CD8-positive, alpha-beta memory T cell (primary cell): ENCODE results near the gene FEM1B. TPM values are rescaled to one million over a fixed set of nuclear protein-coding genes. Genes with fewer than 3 reads are reported as not detected.

Source experiments
- CTCF ChIA-PET: fragments of 350-600 bp; sonication (Branson Sonifier 250); formaldehyde crosslinking; loops from one replicate; lab custom pipeline; 2021; ENCODE audit warnings: antibody characterized with exemption; lab: Charles Lee
- POLR2A ChIA-PET: fragments of 350-600 bp; sonication (Branson Sonifier 250); formaldehyde crosslinking; loops from one replicate; lab custom pipeline; 2021; ENCODE audit warnings: antibody characterized with exemption; lab: Charles Lee
- DNase-seq, 5 donors: peaks; one replicate each; pipeline versions ENCODE4 v3.0.0 to v3.0.0-alpha.2; 2020 to 2022; ENCODE audit warnings: mixed read lengths in 1 of 5
- H3K27ac ChIP-seq: one replicate; pipeline ENCODE4 v1.7.0; 2013; ENCODE audit warnings: low read depth, mild to moderate bottlenecking, low read length, moderate library complexity
- H3K27me3 ChIP-seq: 2 replicates; pipeline ENCODE4 v1.7.0; 2013; ENCODE audit warnings: low read length, mild to moderate bottlenecking; ENCODE audit not compliant: insufficient read depth, poor library complexity, severe bottlenecking
- H3K36me3 ChIP-seq: 2 replicates; pipeline ENCODE4 v1.7.0; 2013; ENCODE audit warnings: mild to moderate bottlenecking, low read length, moderate library complexity; ENCODE audit not compliant: insufficient read depth
- H3K4me1 ChIP-seq: 2 replicates; pipeline ENCODE4 v1.7.0; 2013; ENCODE audit warnings: mild to moderate bottlenecking, low read length, moderate library complexity; ENCODE audit not compliant: insufficient read depth
- H3K4me3 ChIP-seq: 2 replicates; pipeline ENCODE4 v1.7.0; 2013; ENCODE audit warnings: mild to moderate bottlenecking, low read length
- H3K9me3 ChIP-seq: 2 replicates; pipeline ENCODE4 v1.7.0; 2013; ENCODE audit warnings: mild to moderate bottlenecking, low read length
- H3K27ac Mint-ChIP-seq, 8 donors: one replicate each; pipeline ENCODE4 v1.8.0; 2020 to 2021; ENCODE audit warnings: mixed read lengths in 8 of 8, mild to moderate bottlenecking in 6 of 8, inconsistent platforms in 3 of 8, moderate library complexity in 3 of 8
- H3K27me3 Mint-ChIP-seq, 2 donors: one replicate each; pipeline ENCODE4 v1.8.0; 2020 to 2021; ENCODE audit warnings: mixed read lengths in 2 of 2, mild to moderate bottlenecking in 1 of 2, moderate library complexity in 1 of 2
- H3K36me3 Mint-ChIP-seq, 3 donors: one replicate each; pipeline ENCODE4 v1.8.0; 2020 to 2021; ENCODE audit warnings: mixed read lengths in 3 of 3, inconsistent platforms in 1 of 3, mild to moderate bottlenecking in 1 of 3
- H3K4me1 Mint-ChIP-seq, 3 donors: one replicate each; pipeline ENCODE4 v1.8.0; 2020 to 2021; ENCODE audit warnings: mixed read lengths in 3 of 3, inconsistent platforms in 1 of 3, mild to moderate bottlenecking in 1 of 3
- H3K4me3 Mint-ChIP-seq, 7 donors: one replicate each; pipeline ENCODE4 v1.8.0; 2020 to 2021; ENCODE audit warnings: mixed read lengths in 7 of 7, mild to moderate bottlenecking in 6 of 7, moderate library complexity in 4 of 7, inconsistent platforms in 2 of 7
- H3K9me3 Mint-ChIP-seq, 5 donors: one replicate each; pipeline ENCODE4 v1.8.0; 2020 to 2022; ENCODE audit warnings: mixed read lengths in 5 of 5, mild to moderate bottlenecking in 3 of 5, moderate library complexity in 2 of 5, inconsistent platforms in 1 of 5
- polyA plus RNA-seq: library from polyadenylated mRNA; unstranded; fragments of 300-500 nt; fragmentation: Illumina TruSeq; gene quantifications from one replicate; pipeline ENCODE4 v1.2.3, GENCODE V29; 2021
- total RNA-seq, 2 experiments: library from RNA; stranded (reverse); gene quantifications; one replicate each; pipeline ENCODE4 v1.2.3, GENCODE V29; 2021

The FEM1B gene
- total and polyA plus RNA-seq, 3 experiments from 2014 or later, result 16.9 to 39.6 (median 37.7) TPM

DNA sequence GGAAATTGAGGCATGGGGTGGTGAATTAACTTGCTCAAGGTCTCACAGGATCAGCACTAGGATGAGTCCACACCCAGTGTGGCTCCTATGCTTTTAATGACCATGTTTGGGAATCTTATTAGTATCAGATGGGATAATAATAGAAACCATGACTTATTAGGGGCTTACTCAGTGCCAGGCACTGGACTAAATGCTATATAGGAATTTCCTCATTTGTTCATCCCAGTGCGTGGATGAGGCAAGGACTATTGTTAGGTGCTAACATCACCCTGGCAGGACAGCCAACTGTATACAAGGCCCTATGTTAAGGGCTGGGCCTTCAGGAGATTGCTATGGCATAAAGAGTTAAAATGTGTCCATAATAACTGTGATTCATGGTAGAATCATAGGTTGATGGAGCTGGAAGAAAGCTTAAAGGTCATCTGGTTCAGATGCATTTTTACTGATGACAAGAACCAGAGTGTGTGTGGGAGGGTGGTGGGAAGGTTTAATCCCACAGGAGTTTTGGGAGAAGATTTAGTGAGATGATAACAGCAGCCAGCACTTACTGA, 4.7 kb upstream of the FEM1B start:
- POLR2A ChIA-PET, result no interaction called here
- Histone ChIP-seq H3K27ac (no peak overlapping the region), H3K4me3 (no peak overlapping the region), H3K27me3 (no peaks in the 10 kb centered on the region), H3K36me3 (no peaks in the 10 kb centered on the region), H3K4me1 (peaks cover 8% of the 10 kb centered on the region), H3K9me3 (no peaks in the 10 kb centered on the region)
- peak overlapping the region in 1 of 8 donors; percentile 95 for H3K27ac Mint-ChIP-seq
- H3K27me3 Mint-ChIP-seq, result peaks cover 2 to 11% of the 10 kb centered on the region in 2 donors
- peaks cover 13 to 18% (median 14%) of the 10 kb centered on the region in 3 donors for H3K4me1 Mint-ChIP-seq
- no peak for DNase-seq
- CTCF ChIA-PET, result no interaction called here
- H3K4me3 Mint-ChIP-seq, result peak overlapping the region in 1 of 7 donors; percentile 84
- peaks cover 0 to 7% (median 0%) of the 10 kb centered on the region in 3 donors for H3K36me3 Mint-ChIP-seq
- H3K9me3 Mint-ChIP-seq, result no peaks in the 10 kb centered on the region

DNA sequence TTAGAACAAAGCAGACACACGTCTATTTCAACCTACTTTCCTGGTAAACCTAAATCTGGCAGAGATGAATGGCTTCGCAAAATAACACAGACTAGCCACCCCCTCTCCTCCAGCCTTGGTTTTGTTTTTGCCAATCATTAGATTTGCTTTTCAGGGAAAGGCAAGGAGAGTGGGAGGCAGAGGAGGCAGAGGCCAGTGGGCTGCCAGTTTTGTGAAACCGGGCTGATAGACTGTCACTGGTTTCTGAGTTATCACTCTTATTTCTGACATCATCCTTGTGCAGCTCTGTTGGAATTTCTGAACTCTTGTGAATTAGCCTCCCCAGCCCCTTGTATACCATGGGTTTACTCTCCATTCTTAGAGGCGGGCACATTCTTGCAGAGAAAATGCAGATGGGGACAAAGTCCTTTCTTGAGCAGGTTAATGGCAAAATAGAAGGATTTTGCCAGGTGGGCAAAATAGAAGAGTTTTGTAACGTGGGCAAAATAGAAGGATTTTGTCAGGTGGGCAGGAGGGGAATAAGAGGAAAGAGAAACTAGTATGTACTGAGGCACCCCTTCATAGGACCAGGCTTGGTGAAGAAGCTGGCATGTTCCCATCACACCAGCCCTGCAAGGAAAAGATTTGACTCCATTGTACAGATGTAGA, 3.2 kb upstream of the FEM1B start:
- Mint-ChIP-seq H3K4me1 (peaks cover 23 to 28% (median 23%) of the 10 kb centered on the region in 3 donors), H3K36me3 (peaks cover 0 to 19% (median 0%) of the 10 kb centered on the region in 3 donors), H3K4me3 (peak overlapping the region in 1 of 7 donors; percentile 93), H3K27ac (peak overlapping the region in 1 of 8 donors; percentile 95), H3K9me3 (no peaks in the 10 kb centered on the region), H3K27me3 (no peaks in the 10 kb centered on the region)
- ChIA-PET CTCF (no interaction called here), POLR2A (no interaction called here)
- no peaks in the 10 kb centered on the region for H3K27me3 ChIP-seq
- no peaks in the 10 kb centered on the region for H3K9me3 ChIP-seq
- no peak overlapping the region for H3K27ac ChIP-seq
- H3K4me1 ChIP-seq, result peaks cover 12% of the 10 kb centered on the region
- DNase-seq, result no peak
- H3K36me3 ChIP-seq, result no peaks in the 10 kb centered on the region
- no peak overlapping the region for H3K4me3 ChIP-seq

- H3K27me3 ChIP-seq, result no peaks in the 10 kb centered on the region
- DNase-seq, result no peak
- no peak overlapping the region for H3K4me3 ChIP-seq
- Mint-ChIP-seq H3K36me3 (peaks cover 0 to 24% (median 1%) of the 10 kb centered on the region in 3 donors), H3K27me3 (no peaks in the 10 kb centered on the region), H3K4me1 (peaks cover 32 to 37% (median 32%) of the 10 kb centered on the region in 3 donors), H3K27ac (peak overlapping the region in 2 of 8 donors; percentile 90 to 95), H3K9me3 (no peaks in the 10 kb centered on the region), H3K4me3 (peak overlapping the region in 5 of 7 donors; percentile 43 to 93 (median 67))
- no peaks in the 10 kb centered on the region for H3K36me3 ChIP-seq
- H3K9me3 ChIP-seq, result no peaks in the 10 kb centered on the region
- CTCF ChIA-PET, result no interaction called here
- POLR2A ChIA-PET, result no interaction called here
- peaks cover 20% of the 10 kb centered on the region for H3K4me1 ChIP-seq
- no peak overlapping the region for H3K27ac ChIP-seq
Observed at GRCh38 chr15:68275165-68275746, 2.3 kb upstream of the FEM1B start.

GRCh38 chr15:68276668-68277067, 877 bp upstream of the FEM1B start:
- H3K4me1 Mint-ChIP-seq, result peaks cover 44 to 51% (median 46%) of the 10 kb centered on the region in 3 donors
- H3K27me3 Mint-ChIP-seq, result no peaks in the 10 kb centered on the region

DNA sequence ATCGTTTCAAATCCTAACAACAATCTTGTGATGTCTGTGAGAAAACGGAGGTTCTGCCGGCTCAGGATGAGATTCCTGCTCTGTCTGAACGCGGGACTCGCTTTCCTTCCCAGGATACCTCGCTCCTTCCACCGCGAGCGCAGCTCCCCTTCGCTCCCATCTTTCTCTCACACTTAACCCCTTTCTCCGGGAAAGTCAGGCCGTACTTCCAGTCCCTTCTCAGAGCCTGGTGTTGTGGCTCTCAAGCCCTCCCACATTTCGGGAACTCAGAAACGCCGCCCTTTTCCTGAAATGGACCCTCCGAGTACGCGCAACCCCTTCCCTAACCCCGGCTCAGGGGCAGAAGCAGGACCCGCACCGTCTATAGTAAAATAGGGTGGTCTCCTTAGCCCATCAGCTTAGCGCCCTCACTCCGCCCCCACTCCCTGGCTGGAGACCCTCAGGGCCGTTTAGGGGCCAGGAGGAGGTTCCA, 378 bp upstream of the FEM1B start:
- Mint-ChIP-seq H3K9me3 (no peaks in the 10 kb centered on the region), H3K27me3 (no peaks in the 10 kb centered on the region), H3K36me3 (peaks cover 0 to 28% (median 1%) of the 10 kb centered on the region in 3 donors), H3K4me1 (peaks cover 49 to 56% (median 51%) of the 10 kb centered on the region in 3 donors), H3K27ac (peak overlapping the region; percentile 95 to 100 (median 98)), H3K4me3 (peak overlapping the region; percentile 83 to 96 (median 94))
- Histone ChIP-seq H3K9me3 (no peaks in the 10 kb centered on the region), H3K4me3 (peak overlapping the region; percentile 85), H3K36me3 (no peaks in the 10 kb centered on the region), H3K4me1 (peaks cover 36% of the 10 kb centered on the region), H3K27me3 (no peaks in the 10 kb centered on the region), H3K27ac (peak overlapping the region; percentile 89)
- ChIA-PET POLR2A (interaction anchor here (0.7 to 1.8 kb wide), 9 partner anchors 14 to 756 kb away, joined by 3 to 11 read pairs (median 4); partner anchors contain the start of genes C15orf61, CLN6 and MAP2K5), CTCF (interaction anchor here (0.8 to 2.2 kb wide), 8 partner anchors 14 to 81 kb away, joined by 3 to 13 read pairs (median 4); partner anchors contain the start of gene CLN6)
- no peak for DNase-seq

More at GRCh38 chr15:68276668-68277067, 877 bp upstream of the FEM1B start:
- POLR2A ChIA-PET, result interaction anchor here (1.0 to 1.8 kb wide), 3 partner anchors 24 to 734 kb away, joined by 4 to 8 read pairs (median 7); partner anchors contain the start of gene MAP2K5
- peaks cover 31% of the 10 kb centered on the region for H3K4me1 ChIP-seq
- H3K27ac Mint-ChIP-seq, result peak overlapping the region; percentile 95 to 100 (median 98)
- H3K4me3 ChIP-seq, result peak overlapping the region; percentile 85
- H3K9me3 ChIP-seq, result no peaks in the 10 kb centered on the region
- H3K27me3 ChIP-seq, result no peaks in the 10 kb centered on the region
- H3K27ac ChIP-seq, result peak overlapping the region; percentile 89
- H3K36me3 ChIP-seq, result no peaks in the 10 kb centered on the region
- no peak for DNase-seq
- H3K4me3 Mint-ChIP-seq, result peak overlapping the region; percentile 83 to 96 (median 94)
- CTCF ChIA-PET, result interaction anchor here (0.6 to 2.2 kb wide), 6 partner anchors 14 to 80 kb away, joined by 3 to 13 read pairs (median 6); no protein-coding TSS in a partner anchor
- H3K36me3 Mint-ChIP-seq, result peaks cover 0 to 26% (median 1%) of the 10 kb centered on the region in 3 donors
- H3K9me3 Mint-ChIP-seq, result no peaks in the 10 kb centered on the region

GRCh38 chr15:68278345-68278594, 725 bp downstream of the FEM1B start:
- Mint-ChIP-seq H3K9me3 (no peaks in the 10 kb centered on the region), H3K36me3 (peaks cover 0 to 28% (median 1%) of the 10 kb centered on the region in 3 donors), H3K27ac (peak overlapping the region; percentile 95 to 100 (median 97)), H3K27me3 (no peaks in the 10 kb centered on the region), H3K4me3 (peak overlapping the region; percentile 83 to 96 (median 94)), H3K4me1 (peaks cover 57 to 66% (median 62%) of the 10 kb centered on the region in 3 donors)
- H3K36me3 ChIP-seq, result no peaks in the 10 kb centered on the region
- ChIA-PET POLR2A (interaction anchor here (0.6 to 1.8 kb wide), 7 partner anchors 10 to 1213 kb away, joined by 3 to 11 read pairs (median 4); partner anchors contain the start of genes CLN6, MAP2K5 and SMAD3), CTCF (interaction anchor here (1.1 to 2.2 kb wide), 3 partner anchors 25 to 48 kb away, joined by 4 to 13 read pairs (median 10); no protein-coding TSS in a partner anchor)
- H3K9me3 ChIP-seq, result no peaks in the 10 kb centered on the region
- no peaks in the 10 kb centered on the region for H3K27me3 ChIP-seq
- no peak for DNase-seq
- peaks cover 46% of the 10 kb centered on the region for H3K4me1 ChIP-seq
- peak overlapping the region; percentile 85 for H3K4me3 ChIP-seq
- peak overlapping the region; percentile 89 for H3K27ac ChIP-seq

DNA sequence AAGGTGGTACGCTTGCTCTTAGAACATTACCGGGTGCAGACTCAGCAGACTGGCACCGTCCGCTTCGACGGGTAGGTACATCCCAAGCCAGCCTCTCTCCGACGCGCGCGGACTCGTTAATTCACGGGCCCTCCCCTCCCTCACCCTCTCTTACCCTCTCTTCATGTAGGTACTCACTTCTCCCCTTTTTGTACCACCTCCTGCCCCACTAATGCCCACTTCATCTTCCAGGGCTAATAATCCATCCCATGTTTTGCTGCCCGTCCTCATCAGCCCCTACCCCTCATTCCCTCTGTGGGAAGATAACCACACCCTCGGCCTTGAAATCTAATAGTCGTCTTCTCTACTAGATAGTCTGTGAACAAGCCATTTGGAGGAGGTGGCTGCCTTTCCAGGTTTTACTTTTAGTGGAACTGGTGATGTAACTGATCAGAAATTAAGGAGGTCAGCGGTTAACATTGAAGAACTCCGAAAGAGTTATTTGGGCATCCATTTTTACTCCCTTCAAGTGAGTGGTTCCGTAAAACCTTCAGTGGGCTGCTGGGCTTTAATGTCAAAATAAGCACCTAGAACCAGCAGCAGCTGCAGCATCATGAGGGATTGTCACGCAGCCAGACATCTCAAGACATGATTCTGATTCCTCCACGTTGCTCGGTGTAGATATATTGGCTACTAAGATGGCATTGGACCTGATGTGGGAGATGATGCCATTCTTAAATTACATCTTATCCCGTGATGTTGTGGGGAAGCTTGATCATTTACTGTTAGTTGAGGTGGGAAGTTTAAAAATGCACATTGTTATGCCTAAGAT, 1.3 kb downstream of the FEM1B start:
- peaks cover 0 to 28% (median 1%) of the 10 kb centered on the region in 3 donors for H3K36me3 Mint-ChIP-seq
- Histone ChIP-seq H3K4me3 (peak overlapping the region; percentile 85), H3K27ac (peak overlapping the region; percentile 89), H3K4me1 (peaks cover 48% of the 10 kb centered on the region), H3K9me3 (no peaks in the 10 kb centered on the region), H3K36me3 (no peaks in the 10 kb centered on the region), H3K27me3 (no peaks in the 10 kb centered on the region)
- H3K27me3 Mint-ChIP-seq, result no peaks in the 10 kb centered on the region
- POLR2A ChIA-PET, result interaction anchor here (0.6 to 1.8 kb wide), 3 partner anchors 25 to 538 kb away, joined by 4 to 8 read pairs (median 4); no protein-coding TSS in a partner anchor
- DNase-seq, result no peak
- CTCF ChIA-PET, result interaction anchor here (0.9 to 1.8 kb wide), 2 partner anchors 28 kb away, joined by 3 to 13 read pairs; no protein-coding TSS in a partner anchor
- no peaks in the 10 kb centered on the region for H3K9me3 Mint-ChIP-seq
- peaks cover 59 to 69% (median 66%) of the 10 kb centered on the region in 3 donors for H3K4me1 Mint-ChIP-seq
- peak overlapping the region; percentile 83 to 96 (median 94) for H3K4me3 Mint-ChIP-seq
- H3K27ac Mint-ChIP-seq, result peak overlapping the region; percentile 95 to 100 (median 97)
